ENCODE results near the gene SLC2A3. TPM values are rescaled to one million over a fixed set of nuclear protein-coding genes. Genes with fewer than 3 reads are reported as not detected.
"Not testable (repeated sequence)": the region's sequence is repeated elsewhere in the genome, so short reads cannot be mapped to it uniquely, and the experiment has no call there.

Gene SLC2A3
- total RNA-seq, 4 donors from 2014 or later, result 0.80 to 10.2 (median 8.1) TPM

GRCh38 chr12:7933255-7933726 lies 2.7 kb downstream of the SLC2A3 start:
- intact Hi-C loops (cut with DNase I; ENCODE audit: low total_unique reads) (no loop called here), in situ Hi-C loops (cut with MboI; ENCODE audit: low pct_ligation_motif_present in 1 of 4, low pct_unique_long_range_greater_than_20kb in 1 of 4, low sequenced_read_pairs in 3 of 4) (loop anchor here in 2 of 4 donors (10.0 kb wide), 1 partner anchor 62 kb away; no protein-coding TSS in a partner anchor)
- H3K36me3 ChIP-seq, result peaks cover 0 to 20% (median 6%) of the 10 kb centered on the region in 4 donors
- H3K4me1 ChIP-seq, result peaks cover 0 to 29% (median 9%) of the 10 kb centered on the region in 4 donors
- no peaks in the 10 kb centered on the region for H3K9me3 ChIP-seq
- peak; percentile 67 for DNase-seq
- TF ChIP-seq POLR2A (IDR thresholded peaks at IDR 0.05) (peak; percentile 52), EP300 (IDR thresholded peaks at IDR 0.05; ENCODE audit: low read depth) (no peak), POLR2AphosphoS5 (IDR thresholded peaks at IDR 0.05) (peak; percentile 52 to 65 (median 61))
- TF ChIP-seq, protein P1, sequence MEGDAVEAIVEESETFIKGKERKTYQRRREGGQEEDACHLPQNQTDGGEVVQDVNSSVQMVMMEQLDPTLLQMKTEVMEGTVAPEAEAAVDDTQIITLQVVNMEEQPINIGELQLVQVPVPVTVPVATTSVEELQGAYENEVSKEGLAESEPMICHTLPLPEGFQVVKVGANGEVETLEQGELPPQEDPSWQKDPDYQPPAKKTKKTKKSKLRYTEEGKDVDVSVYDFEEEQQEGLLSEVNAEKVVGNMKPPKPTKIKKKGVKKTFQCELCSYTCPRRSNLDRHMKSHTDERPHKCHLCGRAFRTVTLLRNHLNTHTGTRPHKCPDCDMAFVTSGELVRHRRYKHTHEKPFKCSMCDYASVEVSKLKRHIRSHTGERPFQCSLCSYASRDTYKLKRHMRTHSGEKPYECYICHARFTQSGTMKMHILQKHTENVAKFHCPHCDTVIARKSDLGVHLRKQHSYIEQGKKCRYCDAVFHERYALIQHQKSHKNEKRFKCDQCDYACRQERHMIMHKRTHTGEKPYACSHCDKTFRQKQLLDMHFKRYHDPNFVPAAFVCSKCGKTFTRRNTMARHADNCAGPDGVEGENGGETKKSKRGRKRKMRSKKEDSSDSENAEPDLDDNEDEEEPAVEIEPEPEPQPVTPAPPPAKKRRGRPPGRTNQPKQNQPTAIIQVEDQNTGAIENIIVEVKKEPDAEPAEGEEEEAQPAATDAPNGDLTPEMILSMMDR (IDR thresholded peaks at IDR 0.05), result peak; percentile 38 to 58 (median 52)
- no peaks in the 10 kb centered on the region for H3K27me3 ChIP-seq
- H3K27ac ChIP-seq, result peak overlapping the region; percentile 80 to 88 (median 84)
- H3K4me3 ChIP-seq, result peak overlapping the region in 2 of 4 donors; percentile 31 to 52
- 0 to 10% methylated on average over 1 to 7 of the region's 7 CpGs for WGBS, 2 donors (ENCODE audit: low coverage in 1 of 2)

DNA sequence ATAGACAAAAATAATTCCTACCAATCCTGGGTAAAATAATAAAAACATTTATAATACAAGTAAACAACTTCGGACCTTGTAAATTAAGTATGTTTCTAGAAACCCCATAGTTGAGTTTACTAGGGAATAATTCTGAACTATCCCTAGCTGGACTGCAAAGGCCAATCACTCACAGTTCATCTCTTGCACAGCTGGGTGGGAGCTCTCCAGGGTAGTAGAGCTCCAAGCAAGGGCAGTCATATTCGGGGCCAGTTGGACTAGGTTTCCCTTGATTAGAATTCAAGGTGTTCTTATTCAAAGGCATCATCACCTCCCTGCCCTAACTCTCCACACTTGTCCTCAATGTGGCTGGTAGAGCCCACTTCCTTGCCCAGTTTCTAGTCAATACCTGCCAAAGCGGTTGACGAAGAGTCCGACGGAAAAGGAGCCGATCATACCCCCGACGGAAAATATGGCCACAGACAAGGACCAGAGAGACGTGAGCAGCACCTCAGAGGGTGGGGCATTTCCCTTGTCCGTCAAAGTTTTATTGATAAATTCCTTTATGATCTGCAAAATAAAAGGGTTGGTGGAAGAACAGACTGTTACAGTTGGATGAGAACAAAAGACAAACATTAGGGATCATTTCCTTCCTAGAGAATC lies 3.3 kb downstream of the SLC2A3 start:
- 53 to 69% methylated on average over 5 to 11 of the region's 11 CpGs for WGBS, 2 donors (ENCODE audit: low coverage in 1 of 2)
- intact Hi-C loops (cut with DNase I; ENCODE audit: low total_unique reads); H3K4me3 ChIP-seq; H3K27me3 ChIP-seq; DNase-seq; H3K9me3 ChIP-seq: not testable (repeated sequence)
- Histone ChIP-seq H3K36me3 (peaks cover 0 to 20% (median 6%) of the 10 kb centered on the region in 4 donors), H3K27ac (peak overlapping the region in 2 of 4 donors; percentile 82 to 85), H3K4me1 (peaks cover 0 to 24% (median 6%) of the 10 kb centered on the region in 4 donors)
- in situ Hi-C loops (cut with MboI; ENCODE audit: low pct_ligation_motif_present in 1 of 4, low pct_unique_long_range_greater_than_20kb in 1 of 4, low sequenced_read_pairs in 3 of 4), result loop anchor here in 2 of 4 donors (10.0 kb wide), 1 partner anchor 62 kb away; no protein-coding TSS in a partner anchor

- no peak overlapping the region for H3K4me3 ChIP-seq
- 58 to 66% methylated on average over 5 to 8 of the region's 8 CpGs for WGBS, 2 donors (ENCODE audit: low coverage in 1 of 2)
- DNase-seq, result no peak
- intact Hi-C loops (cut with DNase I; ENCODE audit: low total_unique reads), result no loop called here
- no peaks in the 10 kb centered on the region for H3K27me3 ChIP-seq
- TF ChIP-seq, protein P1 (IDR thresholded peaks at IDR 0.05), result no peak
- TF ChIP-seq EP300 (IDR thresholded peaks at IDR 0.05; ENCODE audit: low read depth) (no peak), POLR2A (IDR thresholded peaks at IDR 0.05) (no peak)
- H3K27ac ChIP-seq, result no peak overlapping the region
- H3K36me3 ChIP-seq, result peaks cover 0 to 20% (median 6%) of the 10 kb centered on the region in 4 donors
- in situ Hi-C loops (cut with MboI; ENCODE audit: low pct_ligation_motif_present in 1 of 4, low pct_unique_long_range_greater_than_20kb in 1 of 4, low sequenced_read_pairs in 3 of 4), result no loop called here
- no peaks in the 10 kb centered on the region for H3K9me3 ChIP-seq
- peaks cover 0 to 16% (median 5%) of the 10 kb centered on the region in 4 donors for H3K4me1 ChIP-seq
These were observed 6.7 kb downstream of the SLC2A3 start for GRCh38 chr12:7929083-7929792.

GRCh38 chr12:7927470-7927869 lies 8.5 kb downstream of the SLC2A3 start:
- H3K36me3 ChIP-seq, result peaks cover 0 to 35% (median 6%) of the 10 kb centered on the region in 4 donors
- TF ChIP-seq, protein P1 (IDR thresholded peaks at IDR 0.05), result no peak
- TF ChIP-seq EP300 (IDR thresholded peaks at IDR 0.05; ENCODE audit: low read depth) (no peak), POLR2A (IDR thresholded peaks at IDR 0.05) (no peak), POLR2AphosphoS5 (IDR thresholded peaks at IDR 0.05) (no peak)
- no peak overlapping the region for H3K27ac ChIP-seq
- H3K4me3 ChIP-seq, result no peak overlapping the region
- no peaks in the 10 kb centered on the region for H3K27me3 ChIP-seq
- in situ Hi-C loops (cut with MboI; ENCODE audit: low pct_ligation_motif_present in 1 of 4, low pct_unique_long_range_greater_than_20kb in 1 of 4, low sequenced_read_pairs in 3 of 4) (no loop called here), intact Hi-C loops (cut with DNase I; ENCODE audit: low total_unique reads) (no loop called here)
- DNase-seq, result no peak
- WGBS, 2 donors (ENCODE audit: low coverage in 1 of 2), result 88 to 93% methylated on average over 4 of the region's 4 CpGs
- peaks cover 0 to 3% (median 0%) of the 10 kb centered on the region in 4 donors for H3K4me1 ChIP-seq
- no peaks in the 10 kb centered on the region for H3K9me3 ChIP-seq

- DNase-seq; H3K4me1 ChIP-seq; in situ Hi-C loops (cut with MboI; ENCODE audit: low pct_ligation_motif_present in 1 of 4, low pct_unique_long_range_greater_than_20kb in 1 of 4, low sequenced_read_pairs in 3 of 4); H3K4me3 ChIP-seq; H3K9me3 ChIP-seq; H3K27me3 ChIP-seq; H3K27ac ChIP-seq; intact Hi-C loops (cut with DNase I; ENCODE audit: low total_unique reads): not testable (repeated sequence)
- WGBS, 2 donors (ENCODE audit: low coverage in 1 of 2), result 83 to 93% methylated on average over 1 to 5 of the region's 5 CpGs
- peaks cover 0 to 36% (median 3%) of the 10 kb centered on the region in 4 donors for H3K36me3 ChIP-seq
These were observed 9.8 kb downstream of the SLC2A3 start for GRCh38 chr12:7926068-7926666.

All from transverse colon (tissue), 4 donors.